Ishikawa (cell line): ENCODE measurements around the gene CAMTA1.

ENCODE experiments used
- EGR1 ChIP-seq: IDR thresholded peaks from 2 replicates; pipeline ENCODE4 v1.6.1; 2012
- EP300 ChIP-seq: IDR thresholded peaks from 2 replicates; pipeline ENCODE4 v1.6.1; 2012; ENCODE audit warnings: borderline replicate concordance
- FOXM1 ChIP-seq: IDR thresholded peaks from 2 replicates; pipeline ENCODE4 v1.6.1; 2012; ENCODE audit warnings: low read depth, borderline replicate concordance
- TCF12 ChIP-seq: IDR thresholded peaks from 2 replicates; pipeline ENCODE4 v1.6.1; 2012; ENCODE audit warnings: low read depth
- TF ChIP-seq, protein P1 (sequence below): IDR thresholded peaks from 2 replicates; pipeline ENCODE4 v1.6.1; 2012
- TF ChIP-seq, protein P2 (sequence below): IDR thresholded peaks from 2 replicates; pipeline ENCODE4 v1.6.1; 2012; ENCODE audit warnings: low read depth, mild to moderate bottlenecking

DNA sequence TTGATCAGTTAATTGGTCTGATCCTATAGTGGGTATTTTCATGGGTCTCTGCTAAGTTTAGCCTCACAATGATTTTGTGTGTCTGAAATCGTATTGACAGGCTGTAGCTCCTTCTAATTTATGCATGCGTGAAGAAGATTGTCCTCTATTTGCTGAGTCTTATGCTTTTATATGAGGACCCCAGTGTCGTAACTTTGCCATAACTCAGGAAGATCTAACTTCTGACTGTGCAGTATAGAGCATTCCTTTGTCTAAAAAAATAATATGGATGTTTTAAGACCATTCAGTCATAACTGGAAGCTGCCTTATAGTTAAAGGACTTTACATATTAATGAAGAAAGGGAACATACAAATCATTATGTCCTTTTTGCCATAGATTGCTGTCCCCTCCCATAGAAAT lies 73.3 kb downstream of the CAMTA1 start:
- TF ChIP-seq EP300 (no peak), FOXM1 (no peak), TCF12 (no peak), EGR1 (no peak)
- TF ChIP-seq, protein P1, sequence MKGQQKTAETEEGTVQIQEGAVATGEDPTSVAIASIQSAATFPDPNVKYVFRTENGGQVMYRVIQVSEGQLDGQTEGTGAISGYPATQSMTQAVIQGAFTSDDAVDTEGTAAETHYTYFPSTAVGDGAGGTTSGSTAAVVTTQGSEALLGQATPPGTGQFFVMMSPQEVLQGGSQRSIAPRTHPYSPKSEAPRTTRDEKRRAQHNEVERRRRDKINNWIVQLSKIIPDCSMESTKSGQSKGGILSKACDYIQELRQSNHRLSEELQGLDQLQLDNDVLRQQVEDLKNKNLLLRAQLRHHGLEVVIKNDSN: no peak
- TF ChIP-seq, protein P2, sequence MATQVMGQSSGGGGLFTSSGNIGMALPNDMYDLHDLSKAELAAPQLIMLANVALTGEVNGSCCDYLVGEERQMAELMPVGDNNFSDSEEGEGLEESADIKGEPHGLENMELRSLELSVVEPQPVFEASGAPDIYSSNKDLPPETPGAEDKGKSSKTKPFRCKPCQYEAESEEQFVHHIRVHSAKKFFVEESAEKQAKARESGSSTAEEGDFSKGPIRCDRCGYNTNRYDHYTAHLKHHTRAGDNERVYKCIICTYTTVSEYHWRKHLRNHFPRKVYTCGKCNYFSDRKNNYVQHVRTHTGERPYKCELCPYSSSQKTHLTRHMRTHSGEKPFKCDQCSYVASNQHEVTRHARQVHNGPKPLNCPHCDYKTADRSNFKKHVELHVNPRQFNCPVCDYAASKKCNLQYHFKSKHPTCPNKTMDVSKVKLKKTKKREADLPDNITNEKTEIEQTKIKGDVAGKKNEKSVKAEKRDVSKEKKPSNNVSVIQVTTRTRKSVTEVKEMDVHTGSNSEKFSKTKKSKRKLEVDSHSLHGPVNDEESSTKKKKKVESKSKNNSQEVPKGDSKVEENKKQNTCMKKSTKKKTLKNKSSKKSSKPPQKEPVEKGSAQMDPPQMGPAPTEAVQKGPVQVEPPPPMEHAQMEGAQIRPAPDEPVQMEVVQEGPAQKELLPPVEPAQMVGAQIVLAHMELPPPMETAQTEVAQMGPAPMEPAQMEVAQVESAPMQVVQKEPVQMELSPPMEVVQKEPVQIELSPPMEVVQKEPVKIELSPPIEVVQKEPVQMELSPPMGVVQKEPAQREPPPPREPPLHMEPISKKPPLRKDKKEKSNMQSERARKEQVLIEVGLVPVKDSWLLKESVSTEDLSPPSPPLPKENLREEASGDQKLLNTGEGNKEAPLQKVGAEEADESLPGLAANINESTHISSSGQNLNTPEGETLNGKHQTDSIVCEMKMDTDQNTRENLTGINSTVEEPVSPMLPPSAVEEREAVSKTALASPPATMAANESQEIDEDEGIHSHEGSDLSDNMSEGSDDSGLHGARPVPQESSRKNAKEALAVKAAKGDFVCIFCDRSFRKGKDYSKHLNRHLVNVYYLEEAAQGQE: no peak
